NCI-H526 treated with DMSO at 0.1 percent for 48 hours (cell line): ENCODE measurements around the gene N4BP2L1.

ENCODE experiments used
- DNase-seq: peaks from one replicate; lab custom pipeline; 2025; lab: John Stamatoyannopoulos, UW

Gene N4BP2L1

DNA sequence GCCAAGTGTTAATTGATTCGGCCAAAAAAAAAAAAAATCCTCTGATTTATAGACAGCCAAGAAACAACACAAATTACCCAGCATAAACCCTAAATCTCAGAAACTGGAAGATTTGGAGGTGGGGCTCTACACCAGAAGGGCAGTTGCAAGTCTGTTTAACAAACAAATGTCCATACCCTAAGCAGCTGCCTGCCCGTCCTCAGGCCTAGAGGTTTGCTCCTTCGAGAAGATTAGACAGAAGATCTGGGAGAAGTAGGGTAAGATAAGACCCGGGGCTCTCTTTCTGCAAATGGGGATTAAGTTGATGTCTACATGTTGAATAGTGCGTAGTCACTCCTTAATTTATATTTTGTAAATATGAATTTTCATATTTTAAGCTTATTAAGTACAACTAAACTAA lies 3.4 kb upstream of the N4BP2L1 start:
- no peak for DNase-seq

DNA sequence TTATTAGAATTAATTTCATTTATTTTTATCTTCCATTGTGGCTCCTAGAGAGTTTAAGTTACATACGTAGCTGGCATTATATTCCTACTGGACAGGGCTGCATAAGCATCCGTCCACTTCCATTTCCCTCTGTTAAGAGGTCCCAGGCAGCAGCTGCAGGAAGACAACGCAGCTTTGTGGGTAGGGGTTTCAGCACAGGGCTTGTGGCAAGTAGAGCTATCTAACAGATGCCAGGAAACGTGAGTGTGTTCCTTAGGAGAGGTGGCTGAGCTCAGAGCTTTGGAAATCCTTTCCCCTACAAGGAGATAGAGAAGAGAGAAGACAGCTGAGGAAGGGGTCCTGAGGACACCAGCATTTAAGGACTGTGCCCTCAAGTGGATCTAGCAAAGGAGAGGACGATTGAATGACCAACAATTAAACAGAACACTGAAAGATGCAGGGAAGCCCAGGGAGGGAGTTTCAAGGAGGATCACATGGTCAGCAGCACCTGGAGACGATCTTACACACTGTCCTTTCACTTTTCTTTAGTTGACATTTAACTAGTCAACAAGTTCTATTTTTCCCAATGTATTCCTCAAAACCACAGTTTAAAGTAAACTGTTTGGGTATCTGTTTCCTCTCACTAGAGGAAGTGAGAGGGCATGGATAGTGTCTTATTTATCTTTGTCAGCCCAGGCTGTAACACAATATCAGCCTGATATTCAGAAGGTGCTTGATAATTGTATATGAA lies 2.3 kb upstream of the N4BP2L1 start:
- no peak for DNase-seq

DNA sequence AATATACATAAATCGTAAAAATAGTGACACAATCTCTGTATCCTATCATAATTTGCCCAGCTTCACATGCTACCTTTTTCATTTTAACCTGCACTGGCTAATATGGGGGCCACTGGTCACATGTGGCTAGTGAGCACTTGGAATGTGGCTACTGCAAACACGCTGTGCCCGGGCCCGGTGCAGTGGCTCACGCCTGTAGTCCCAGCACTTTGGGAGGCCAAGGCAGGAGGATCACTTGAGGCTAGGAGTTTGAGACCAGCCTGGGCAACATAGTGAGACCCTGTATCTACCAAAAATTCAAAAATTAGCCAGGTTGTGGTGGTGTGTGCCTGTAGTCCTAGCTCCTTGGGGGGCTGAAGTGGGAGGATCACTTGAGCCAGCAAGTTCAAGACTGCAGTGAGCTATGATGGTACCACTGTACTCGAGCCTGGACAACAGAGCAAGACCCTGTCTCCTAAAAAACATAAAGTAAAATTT lies 1.5 kb upstream of the N4BP2L1 start:
- no peak for DNase-seq

DNA sequence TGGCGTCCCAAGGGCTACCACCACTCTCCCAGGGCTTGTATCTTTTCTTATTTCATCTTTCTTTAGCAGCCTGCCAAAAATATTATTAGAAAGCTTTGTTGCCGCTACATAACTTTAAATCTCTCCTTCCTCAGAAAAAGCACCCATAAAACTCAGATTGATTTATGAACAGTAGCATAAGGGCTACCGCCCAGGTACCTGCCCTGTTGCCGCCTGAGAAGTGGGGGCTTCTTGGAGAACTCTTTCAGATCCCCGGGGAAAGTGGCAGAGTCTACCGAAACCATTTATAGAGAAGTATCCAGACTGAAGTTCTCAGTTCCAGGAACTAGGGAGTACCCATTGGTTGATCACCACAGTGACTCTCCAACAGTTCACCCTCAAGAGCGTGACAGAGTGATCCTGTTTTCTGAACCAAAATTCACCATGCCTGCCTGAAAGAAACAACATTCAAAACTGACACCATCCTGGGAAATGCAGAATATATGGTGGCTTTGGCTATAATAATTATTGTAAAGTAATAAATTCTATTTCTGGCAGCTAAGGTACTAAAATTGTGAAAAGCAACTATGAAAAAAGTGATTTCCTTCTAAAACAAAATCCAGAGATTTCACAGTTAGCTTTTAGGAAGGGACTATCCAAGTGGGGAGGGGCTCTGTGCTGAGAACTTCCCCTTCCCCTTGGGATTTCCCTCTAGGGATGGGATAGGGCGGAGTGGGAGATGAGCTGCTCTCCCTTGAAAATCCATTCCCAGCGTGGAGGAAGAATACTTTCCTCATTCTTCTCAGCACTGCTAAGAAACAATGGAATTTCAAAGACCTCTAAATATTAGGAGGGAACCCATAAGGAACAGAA lies 877 bp upstream of the N4BP2L1 start:
- DNase-seq = no peak

DNA sequence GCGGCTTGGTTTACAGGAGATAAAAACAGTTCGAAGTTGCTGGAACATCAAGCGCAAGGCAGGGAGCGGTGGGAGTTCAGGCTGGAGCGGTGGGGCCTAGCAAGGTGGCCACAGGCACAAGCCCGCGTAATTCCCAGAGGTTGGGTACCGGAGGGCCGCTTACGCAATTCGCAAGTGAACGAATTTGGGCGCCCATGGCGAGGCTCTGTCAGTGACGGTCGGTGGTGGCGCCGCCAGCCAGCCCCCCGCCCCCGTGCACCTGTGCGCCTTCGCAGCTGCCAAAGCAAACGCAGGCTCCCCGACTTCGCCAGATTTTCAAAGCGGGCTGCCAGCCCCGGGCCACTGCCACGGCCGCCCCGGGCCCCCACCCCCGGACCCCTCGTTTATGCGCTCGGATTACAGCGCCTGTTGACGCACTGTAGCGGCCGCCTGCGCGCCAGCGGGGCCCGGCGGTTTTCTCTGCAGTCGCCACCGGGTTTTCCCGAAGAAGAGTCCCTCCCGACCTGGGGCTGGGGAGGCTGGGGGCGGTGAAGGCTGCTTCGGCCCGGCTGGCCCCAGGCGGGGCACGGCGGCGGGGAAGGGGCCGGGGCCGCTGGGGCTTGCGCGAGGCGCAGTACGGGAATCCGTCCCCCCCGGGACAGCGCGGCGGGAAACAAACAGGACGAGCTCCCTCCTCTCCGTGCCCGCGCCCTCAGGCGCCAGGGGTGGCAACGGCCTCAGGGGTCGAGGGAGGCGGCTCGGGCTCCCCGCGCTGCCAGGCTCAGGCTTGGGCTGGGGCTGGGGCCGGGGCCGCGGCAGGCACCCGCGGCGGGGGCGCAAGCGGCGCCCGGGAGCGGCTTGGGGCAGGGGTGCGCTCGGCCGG lies 709 bp downstream of the N4BP2L1 start:
- peak; percentile 36 for DNase-seq

DNA sequence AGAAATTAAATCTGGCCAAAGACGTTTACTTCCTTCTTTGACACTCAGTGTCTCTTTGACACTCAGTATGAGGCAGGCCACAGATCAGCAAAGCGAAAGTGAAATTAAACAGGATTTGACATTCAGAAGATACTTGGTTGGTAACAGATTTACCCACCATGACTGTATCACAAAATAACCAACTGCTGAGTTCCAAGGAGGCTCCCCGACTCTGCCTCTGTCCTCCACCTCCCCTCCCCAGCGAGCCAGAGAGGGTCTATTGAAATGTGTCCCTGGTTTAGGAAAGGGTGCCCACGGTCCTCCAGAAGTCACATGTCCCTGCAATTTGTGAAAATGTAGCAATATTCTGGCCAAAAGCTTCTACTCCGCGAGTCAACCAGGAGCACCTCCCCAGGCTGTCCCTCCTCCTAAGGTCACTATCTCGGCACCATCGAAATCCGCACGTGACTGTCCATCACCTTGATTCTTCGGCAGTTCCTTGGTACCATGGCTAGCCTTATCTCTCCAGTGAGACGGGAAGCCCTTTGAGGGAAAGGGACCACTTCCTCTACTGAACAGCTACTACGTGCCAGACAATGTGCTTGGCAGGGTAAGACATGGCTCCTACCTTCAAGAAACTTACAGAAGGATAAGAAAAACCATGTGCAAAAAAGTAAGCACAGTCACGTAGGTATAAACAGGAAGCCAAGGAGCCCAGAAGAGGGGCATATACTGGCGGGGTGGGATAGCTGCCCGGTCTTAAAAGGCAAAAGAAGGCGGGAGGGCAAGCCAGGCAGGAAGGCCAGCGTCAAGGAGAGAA lies 1.5 kb downstream of the N4BP2L1 start:
- no peak for DNase-seq

DNA sequence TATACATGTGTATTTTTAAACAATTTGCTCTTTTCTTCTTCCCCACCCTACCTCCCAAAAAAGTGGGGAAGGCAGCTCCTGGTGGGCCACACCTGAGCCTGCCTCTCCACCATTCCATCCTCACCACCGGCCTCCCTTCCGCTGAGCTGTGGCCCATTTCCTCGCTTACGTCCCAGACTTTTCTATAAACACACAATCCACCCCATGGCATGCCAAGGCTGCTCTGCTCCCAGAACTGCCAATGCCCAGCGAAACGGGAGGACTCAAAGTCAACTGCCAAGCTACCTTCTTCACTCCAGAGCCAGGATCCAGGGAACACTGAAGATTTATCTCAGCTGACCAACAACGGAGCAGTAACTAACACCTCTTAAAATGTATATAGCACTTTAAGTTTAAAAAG lies 2.8 kb downstream of the N4BP2L1 start:
- no peak for DNase-seq

DNA sequence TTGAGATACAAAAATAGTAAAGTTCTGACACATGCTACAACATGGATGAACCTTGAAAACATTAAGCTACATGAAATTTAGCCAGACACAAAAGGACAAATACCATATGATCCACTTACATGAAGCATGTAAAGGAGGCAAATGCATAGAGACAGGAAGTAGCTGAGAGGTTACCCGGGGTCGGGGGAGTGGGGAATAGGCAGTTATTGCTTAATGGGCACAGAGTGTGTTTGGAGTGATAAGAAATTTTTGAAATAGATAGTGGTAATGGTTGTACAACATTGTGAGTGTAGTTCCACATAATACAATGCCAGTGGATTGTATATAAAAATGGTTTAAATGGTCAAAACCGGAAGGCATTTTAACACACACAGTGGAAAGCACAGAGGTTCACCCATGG lies 4.3 kb downstream of the N4BP2L1 start:
- DNase-seq = no peak

DNA sequence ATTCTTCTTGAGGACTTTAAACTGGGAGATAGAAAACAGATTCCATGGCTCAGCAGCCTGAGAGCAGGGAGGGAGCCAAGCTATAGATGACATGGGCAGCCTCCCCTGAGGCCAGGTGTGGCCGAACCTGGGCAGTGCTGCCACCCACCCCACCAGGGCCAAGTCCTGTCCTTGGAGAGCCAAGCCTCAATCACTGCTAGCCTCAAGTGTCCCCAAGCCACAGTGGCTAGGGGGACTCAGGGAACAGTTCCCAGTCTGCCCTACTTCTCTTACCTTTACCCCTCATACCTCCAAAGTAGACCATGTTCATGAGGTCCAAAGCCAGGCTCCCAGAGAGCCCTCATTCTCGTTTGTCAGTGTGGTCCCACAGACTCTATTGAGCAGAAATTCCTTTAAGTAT lies 8.1 kb downstream of the N4BP2L1 start:
- DNase-seq = no peak

DNA sequence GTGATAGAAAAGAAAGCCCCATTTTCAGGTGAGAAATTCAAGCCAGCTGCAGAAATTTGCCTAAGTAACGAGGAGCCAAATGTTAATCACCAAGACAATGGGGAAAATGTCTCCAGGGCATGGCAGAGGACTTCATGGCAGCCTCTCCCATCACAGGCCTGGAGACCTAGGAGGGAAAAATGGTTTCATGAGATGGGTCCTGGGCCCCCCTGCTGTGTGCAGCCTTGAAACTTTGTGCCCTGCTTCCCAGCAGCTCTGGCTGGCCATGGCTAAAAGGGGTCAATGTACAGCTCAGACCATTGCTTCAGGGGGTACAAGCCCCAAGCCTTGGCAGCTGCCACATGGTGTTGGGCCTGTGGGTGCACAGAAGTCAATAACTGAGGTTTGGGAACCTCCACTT lies 9.9 kb downstream of the N4BP2L1 start:
- no peak for DNase-seq

DNA sequence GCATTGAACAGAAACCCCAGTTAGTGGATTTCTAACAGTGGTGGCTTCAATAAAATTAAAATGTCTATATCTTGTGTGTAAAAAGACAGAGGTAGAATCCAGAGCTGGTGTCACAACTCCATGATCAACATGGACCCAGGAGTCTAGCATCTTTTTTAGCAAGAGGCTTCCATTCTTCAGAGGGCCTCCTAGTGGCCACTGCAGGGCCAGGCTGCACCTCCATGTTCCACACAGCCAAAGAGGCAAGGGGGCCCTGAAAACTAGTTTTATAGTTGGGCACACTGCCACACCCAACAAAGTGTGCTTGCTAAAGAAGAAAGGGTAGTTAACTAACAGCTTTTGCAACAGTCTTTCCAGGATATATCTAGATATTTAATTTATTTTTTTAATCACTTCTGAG lies 12.9 kb downstream of the N4BP2L1 start:
- DNase-seq = peak; percentile 9

DNA sequence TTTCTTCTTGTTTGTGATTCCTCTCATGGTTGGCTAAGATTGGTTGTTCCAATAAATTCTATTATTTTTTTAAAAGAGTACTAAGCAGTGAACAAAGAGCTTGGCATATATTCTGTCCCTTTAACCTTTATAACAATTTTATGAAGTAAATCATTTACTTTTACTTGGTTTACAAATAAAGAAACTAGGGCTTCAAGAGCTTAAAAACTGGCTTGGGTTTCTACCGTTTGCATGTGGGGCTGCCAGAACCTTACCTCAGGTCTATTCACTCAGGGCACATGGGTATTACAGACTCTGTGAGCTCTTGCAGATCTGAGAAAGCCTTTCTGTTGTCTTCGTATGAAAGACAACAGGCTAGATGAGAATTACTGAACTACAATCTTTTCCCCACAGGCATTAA lies 13.3 kb downstream of the N4BP2L1 start:
- DNase-seq = no peak

DNA sequence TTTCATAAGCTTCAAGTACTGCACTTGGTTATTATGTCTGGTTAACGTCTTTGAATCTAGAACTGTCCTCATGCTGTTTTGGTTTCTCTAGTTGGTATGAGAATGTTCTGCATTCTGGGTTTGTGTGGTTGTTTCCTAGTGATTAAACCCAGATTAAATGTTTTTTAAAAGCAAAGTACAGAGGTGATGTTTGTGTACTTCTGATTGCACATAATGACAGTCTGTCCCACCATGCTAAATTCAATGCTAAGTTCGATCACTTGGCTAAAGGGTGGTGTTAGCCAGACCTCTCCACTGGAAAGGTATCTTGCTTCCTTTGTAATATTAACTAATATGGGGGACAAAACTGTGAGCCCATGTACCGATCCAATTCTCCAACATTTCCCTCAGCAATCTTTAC lies 14.6 kb downstream of the N4BP2L1 start:
- no peak for DNase-seq

DNA sequence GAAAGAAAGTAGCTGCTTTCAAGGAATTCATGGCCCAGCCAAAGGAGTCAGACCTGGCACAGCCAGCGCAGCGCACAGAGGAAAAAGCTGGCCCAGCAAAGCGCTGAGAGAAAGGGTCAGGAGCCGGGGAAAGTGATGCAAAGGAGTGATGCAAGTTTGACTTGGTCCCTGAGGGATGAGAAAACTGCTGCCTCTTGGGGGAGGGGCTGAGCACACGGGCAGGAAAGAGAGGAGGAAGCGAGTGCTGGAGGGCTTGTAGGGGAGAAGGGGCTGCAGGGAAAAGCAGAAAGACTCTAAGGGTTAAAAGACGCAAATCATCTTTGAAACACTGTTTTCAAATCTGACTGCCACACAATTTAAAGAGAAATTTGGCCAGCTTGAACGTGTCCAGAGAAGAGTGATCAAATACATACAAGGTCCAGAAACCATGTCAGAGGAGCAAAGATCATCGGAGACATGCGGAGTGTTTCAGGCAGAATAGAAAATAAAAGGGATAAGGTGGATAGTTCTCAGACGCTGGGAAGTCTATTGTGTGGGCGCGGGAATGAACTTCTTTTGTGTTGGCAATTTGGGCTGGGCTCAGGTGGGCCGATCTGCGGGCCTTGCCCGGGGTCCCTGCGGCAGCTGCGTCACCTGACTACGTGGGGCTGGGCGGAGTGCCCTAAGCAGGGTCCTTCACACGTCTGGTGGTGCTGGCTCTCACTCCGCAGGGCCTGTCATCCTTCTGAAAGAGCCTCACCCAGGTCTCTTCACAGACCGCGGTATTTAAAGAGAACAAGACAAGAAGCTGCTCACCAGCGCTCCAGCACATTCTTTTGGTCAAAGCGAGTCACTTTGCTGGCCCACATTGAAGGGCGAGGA lies 18.1 kb downstream of the N4BP2L1 start:
- DNase-seq = no peak

DNA sequence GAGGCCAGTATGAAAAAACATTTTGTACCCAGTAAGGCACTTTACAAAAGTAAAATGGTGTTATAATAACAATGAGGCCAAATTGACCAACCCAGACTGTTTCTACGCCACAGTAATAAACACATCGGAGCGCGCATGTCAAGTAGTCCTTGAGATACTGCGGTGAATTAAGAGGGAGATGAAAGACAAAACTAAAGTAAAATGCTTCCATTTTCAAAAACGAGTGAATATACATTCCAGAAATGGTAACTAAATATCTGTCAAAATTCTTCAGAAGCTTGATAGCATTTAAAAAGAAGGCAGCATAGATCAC lies 19.0 kb downstream of the N4BP2L1 start:
- no peak for DNase-seq

DNA sequence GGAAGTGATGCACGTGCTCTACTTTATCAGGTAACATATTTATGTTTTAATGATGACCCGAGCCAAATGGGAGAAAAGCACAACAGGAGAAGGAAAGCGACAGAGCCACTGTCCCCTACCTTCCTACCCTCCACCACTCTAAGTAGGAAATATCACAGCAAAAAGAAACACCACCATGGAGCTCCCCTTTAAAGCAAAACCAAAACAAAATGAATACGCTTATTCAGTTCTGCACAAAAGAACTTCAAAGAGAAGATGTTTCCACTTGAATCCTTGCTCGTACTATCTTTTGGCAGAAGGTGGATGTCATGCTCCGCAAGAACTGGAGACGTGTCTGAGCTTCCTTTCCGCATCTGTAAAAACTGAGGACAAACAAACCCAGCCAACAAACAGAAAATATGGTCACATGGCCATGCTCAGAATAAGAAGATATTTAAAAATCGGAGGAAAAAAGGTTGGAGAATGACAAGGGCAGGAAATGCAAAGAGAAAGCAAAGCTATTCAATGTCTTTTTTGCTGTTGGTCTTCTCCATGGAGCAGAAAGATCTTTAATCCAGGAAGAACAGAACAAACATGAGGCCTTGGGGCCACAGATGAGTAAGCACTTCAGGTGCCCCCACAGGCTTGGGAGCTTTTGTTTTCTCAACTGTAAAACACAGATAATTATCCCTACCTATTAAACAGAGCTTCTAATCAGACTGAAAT lies 19.5 kb downstream of the N4BP2L1 start:
- DNase-seq = no peak

DNA sequence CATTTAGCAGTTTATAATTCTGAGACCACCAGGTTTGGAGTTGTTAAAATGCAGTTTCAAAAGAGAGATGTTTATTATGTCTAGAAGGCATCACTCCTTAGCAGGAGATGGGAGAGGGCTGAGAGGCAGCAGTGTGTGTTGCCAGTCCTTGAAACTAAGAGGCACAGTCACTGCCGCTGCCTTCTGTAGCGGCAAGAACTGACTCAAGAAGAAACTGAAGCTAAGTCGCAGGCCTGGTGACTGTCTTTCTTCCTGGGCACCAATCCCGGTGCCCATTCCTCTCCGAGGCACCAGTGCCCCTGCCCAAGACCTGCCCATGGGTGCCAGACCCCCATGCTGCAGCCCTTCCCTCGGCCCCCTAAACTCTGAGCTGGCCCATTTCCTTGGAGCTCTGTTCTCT lies 20.1 kb downstream of the N4BP2L1 start:
- DNase-seq = no peak

DNA sequence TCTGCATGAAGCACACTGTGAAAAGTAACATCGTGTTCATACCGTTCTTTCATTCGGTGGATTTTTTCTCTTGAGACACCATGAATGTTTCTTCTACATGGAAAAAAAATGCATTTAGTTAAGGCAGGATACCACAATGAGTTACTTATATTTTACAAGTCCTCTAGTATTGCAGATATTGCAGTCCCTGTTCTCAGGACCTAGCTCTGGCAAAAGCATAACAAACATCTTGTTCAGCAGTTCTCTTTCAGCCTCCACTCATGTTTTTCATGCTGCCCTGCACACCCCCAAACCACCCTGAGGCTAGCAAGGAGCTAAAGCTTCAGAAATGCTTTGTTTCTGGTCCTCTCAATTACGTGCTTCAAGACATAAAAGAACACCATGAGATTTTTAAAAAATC lies 24.8 kb downstream of the N4BP2L1 start:
- no peak for DNase-seq

DNA sequence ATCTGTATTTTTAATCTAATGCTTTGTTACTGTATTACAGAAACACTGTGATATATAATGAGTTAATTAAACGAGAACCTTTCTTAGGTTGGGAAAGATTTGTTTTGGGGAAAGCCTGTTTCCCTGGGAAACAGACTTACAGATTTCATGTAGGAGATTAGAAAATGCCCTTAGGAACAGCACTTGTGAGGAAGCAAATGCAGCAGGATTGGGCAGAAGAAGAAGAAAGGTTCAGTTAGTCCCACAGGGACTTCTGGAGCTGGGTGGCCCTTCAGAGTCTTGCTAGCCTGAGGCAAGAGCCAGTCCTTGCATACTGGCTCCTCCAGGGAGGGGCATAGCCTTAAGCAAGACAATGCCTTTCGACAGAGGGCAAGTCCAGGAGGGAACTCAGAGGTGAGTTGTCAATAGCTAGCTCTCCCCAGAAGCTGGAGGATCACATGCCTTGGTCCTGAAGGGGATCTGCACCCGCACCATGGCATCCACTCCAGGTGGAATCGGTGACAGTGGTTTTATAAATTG lies 36.8 kb downstream of the N4BP2L1 start:
- no peak for DNase-seq

DNA sequence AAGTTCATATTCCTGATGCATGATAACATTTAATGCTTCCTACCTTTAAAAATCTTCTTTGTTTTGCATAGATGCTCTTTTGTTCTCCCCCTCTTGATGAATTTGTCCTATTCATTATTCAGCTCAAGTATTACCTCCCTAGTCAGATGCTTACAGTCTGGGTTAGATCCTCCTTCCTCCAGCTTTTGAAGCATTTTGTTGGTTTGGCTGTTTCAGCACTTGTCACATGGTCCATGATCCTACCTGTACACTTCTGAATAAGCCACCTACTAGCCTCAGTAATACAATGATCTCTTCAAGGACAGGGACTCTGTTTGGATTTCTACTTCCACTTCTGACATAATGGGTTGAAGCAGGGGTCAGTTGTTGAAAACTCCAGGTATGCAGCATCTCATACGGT lies 37.4 kb downstream of the N4BP2L1 start:
- DNase-seq = no peak
